Measurements from ENCODE around the gene ZNF304.

GRCh38 chr19:57366776-57367175, 15.7 kb downstream of the ZNF304 start:
- TF ChIP-seq CTCF (IDR thresholded peaks at IDR 0.05) (no peak), POLR2A (IDR thresholded peaks at IDR 0.05) (no peak)
